ENCODE measurements around the gene LYPLA2.

LYPLA2 gene

DNA sequence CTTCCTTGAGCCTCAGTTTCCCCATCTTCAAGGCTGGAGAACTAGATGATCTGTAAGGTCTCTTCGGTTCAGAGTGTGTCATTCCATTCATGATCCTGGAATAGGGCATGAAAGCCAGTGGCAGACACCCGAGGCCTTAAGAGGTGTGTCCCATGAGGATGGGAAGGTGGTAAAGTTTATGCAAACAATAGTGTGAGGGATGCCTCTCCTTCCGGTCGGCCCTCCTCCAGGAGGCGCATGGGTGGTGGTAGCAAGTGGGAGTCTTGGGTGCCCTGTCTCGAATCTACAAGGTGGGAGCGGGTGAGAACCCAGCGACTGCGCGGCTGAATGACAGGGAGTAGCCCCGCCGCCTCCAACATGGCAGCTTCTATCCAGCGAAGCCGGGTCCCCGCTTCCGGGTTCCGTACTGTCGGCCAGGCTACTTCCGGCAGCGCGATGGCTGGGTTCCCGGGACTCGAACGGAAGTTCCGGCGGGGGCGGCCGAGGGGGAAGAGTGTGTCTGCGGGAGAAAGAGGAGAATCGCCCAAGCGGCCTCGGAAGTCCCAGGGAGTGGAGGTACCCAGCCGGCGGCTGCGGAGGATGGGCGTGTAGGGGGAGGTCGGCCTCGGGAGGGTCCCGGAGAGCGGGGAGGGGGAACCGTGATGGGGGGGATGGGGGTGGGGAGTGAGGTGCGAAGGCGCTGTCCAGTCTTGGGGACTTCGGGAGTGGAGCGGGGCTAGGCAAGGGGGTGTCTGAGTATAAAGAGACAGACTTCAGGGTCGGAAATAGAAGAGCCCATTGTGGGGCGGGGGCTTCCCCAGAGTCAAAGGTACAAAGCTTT is at the start of gene LYPLA2:
TSS of gene LYPLA2 (plus strand) at position 450 of the 820 bp plus-strand sequence. CDS start 1,538 bp downstream, outside the sequence.
- DNase-seq (ENCODE audit: low read depth): peak; percentile 79

DNA sequence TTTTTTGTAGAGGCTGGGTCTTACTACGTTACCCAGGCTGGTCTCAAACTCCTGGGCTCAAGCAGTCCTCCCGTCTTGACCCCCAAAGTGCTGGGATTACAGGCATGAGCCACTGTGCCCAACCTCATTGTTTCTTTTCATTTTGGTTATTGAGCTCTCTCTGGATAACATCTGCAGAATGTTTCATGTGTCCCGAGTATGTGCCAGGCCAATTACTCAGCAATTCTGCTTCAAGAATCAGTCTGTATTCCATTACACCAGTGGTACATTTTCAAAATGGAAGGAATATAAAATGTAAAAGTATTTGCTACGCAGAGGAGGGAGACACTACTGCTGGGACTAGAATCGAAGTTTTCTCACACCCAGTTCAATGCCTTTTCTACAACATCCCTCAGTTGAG is 49.3 kb upstream of the LYPLA2 start:
- no peak for DNase-seq (ENCODE audit: low read depth)

DNA sequence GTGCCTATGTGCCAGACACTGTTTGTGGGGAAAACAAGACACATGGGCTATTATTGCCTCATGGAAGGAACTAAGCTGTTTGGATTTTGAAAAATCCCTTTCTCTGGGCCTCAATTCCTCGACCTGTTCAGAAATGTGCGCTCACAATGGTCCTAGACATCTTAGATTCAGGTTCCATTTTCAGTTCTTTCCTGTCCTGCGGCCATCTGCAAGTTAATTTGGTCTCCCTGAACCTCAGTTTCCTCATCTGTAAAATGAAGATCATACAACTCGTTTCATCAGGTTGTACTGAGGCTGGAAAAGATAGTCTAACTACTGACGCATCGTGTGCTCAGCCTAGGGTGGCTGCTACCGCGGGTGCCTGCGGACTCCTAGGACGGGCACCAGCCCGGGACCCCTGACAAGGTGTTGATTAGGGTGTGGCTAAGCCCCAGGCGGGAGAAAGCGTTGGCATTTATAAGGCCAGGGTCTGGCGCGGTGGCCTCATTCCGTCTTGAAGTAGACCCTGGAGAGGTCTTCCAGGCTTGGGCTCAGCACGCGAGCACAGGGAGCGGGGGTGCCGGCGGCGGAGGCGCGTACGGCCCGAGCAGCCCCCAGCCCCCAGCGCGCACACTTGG is 48.2 kb upstream of the LYPLA2 start:
- DNase-seq (ENCODE audit: low read depth): no peak

DNA sequence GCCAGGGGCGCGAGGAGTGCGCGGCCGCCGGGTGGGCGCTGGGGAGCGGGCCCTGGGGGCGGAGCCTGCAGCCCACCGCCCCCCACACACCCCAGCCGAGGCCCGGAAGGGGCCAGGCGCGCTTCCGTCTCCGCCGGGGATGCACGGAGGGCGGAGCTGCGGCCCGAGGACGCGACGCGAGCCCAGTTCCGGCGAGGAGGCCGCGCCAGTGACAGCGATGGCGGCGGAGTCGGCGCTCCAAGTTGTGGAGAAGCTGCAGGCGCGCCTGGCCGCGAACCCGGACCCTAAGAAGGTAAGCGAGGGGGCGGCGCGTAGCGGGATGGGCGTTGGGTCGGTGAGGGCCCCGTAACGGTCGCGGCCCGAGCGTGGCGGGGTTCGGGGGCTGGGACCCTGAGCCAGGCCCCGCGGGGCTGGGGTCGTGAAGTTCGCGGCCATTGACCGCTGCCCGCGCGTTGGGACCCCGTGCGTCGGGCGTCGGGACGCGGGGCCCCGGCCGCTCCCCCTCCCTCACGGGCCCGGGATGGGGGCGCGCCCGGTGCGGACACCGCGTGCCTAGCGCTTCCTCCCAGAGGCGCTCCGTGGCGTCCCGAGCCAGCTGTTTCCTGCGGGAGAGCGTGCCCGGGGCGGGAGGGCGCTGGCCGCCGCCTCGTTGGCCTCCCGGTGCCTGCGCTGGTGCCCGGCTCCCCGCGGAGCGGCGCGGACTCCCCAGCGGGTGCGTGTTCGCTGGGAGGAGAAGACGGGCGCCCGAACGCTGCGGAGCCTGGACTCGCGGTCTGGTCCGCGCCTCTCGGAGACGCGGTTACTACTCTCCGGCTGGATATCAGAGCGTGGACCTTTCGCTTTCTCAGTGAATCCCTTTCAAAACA is 47.4 kb upstream of the LYPLA2 start, which contains the start of gene ELOA:
TSS of gene ELOA (plus strand) at position 185 of the 866 bp plus-strand sequence. CDS start at position 218, 33 bp downstream.
- peak; percentile 16 for DNase-seq (ENCODE audit: low read depth)

DNA sequence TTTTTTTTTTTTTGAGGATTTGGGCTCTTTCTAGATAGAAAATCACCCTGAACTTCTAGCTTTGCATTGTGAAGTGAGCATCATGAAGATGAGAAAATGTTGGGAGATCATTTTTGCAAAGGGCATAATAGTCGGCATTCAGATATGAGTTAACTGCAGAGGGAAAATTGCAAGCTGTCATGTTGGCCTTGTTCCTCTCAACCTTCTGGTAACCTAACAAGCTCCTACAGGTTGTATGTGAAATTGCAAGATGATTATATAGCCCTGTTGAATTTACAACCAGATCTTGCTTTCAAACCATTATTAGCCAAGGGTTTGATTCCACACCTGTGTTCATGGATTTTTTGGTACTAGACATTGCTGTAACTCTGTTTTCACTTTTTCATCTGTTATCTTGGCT is 45.4 kb upstream of the LYPLA2 start:
- DNase-seq (ENCODE audit: low read depth): no peak

DNA sequence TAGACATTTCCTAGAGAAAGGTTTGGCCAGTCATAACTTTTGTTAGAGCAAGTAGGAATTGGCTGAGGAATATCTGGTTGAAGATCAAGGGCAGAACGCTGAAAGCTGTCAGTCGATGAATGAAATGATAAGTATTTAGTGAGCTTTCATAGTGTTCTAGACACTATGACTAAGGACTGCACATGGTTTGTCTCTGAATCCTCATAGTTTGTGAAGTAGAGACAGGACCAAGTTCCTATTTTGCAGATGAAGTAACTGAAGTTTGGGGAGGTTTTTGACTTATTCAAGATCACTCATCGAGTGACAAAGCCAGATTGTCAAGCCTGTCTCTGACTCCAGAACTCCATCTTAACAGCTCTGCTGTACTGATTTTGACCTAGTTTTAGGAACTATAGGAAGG is 42.9 kb upstream of the LYPLA2 start:
- no peak for DNase-seq (ENCODE audit: low read depth)

DNA sequence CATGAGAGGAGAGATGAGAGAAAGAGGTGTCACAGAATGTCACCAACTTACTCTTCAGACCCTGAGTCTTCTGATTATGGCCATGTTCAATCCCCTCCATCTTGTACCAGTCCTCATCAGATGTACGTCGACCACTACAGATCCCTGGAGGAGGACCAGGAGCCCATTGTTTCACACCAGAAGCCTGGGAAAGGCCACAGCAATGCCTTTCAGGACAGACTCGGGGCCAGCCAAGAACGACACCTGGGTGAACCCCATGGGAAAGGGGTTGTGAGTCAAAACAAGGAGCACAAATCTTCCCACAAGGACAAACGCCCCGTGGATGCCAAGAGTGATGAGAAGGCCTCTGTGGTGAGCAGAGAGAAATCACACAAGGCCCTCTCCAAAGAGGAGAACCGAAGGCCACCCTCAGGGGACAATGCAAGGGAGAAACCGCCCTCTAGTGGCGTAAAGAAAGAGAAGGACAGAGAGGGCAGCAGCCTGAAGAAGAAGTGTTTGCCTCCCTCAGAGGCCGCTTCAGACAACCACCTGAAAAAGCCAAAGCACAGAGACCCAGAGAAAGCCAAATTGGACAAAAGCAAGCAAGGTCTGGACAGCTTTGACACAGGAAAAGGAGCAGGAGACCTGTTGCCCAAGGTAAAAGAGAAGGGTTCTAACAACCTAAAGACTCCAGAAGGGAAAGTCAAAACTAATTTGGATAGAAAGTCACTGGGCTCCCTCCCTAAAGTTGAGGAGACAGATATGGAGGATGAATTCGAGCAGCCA is 39.7 kb upstream of the LYPLA2 start:
- peak; percentile 20 for DNase-seq (ENCODE audit: low read depth)

DNA sequence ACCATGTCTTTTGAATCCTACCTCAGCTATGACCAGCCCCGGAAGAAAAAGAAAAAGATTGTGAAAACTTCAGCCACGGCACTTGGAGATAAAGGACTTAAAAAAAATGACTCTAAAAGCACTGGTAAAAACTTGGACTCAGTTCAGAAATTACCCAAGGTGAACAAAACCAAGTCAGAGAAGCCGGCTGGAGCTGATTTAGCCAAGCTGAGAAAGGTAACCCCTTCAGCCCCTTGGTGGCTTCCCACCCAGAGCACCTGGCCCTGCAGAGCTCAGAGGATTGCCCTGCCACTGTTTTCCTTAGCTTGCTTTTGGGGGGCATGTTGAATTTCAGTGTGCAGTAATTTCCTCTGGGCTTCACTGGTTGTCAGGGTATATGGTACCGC is 39.1 kb upstream of the LYPLA2 start:
- DNase-seq (ENCODE audit: low read depth): no peak

DNA sequence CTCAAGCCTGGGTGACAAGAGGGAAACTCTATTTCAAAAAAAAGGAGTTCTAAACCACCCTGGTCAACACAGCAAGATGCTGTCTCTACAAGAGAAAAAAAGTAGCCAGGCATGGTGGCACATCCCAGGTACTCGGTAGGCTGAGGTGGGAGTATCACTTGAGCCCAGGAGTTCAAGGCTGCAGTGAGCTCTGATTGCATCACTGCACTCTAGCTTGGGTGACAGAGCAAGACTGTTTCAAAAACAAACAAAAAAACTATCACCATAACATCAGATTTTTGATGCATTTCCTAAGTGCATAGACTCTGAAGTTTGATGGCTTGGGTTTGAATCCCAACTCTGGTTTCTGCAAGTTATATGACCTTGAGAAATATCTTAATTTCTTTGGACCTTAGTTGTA is 38.0 kb upstream of the LYPLA2 start:
- no peak for DNase-seq (ENCODE audit: low read depth)

DNA sequence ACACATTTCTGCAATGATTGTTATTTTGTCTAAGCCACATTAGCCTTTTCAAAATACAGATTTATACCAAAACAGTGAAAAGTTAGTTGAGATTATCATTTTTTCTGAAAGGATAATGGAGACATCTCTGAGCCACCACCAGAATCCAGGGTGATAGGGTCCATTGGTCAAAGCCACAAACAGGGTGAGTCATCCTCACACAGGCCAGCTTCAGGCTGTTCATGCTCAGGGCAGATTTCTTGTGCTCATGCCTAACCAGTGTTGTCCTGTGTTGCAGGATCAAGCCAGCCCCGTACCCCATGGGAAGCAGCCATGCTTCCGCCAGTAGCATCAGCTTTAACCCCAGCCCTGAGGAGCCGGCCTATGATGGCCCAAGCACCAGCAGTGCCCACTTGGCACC is 34.3 kb upstream of the LYPLA2 start:
- peak; percentile 32 for DNase-seq (ENCODE audit: low read depth)

DNA sequence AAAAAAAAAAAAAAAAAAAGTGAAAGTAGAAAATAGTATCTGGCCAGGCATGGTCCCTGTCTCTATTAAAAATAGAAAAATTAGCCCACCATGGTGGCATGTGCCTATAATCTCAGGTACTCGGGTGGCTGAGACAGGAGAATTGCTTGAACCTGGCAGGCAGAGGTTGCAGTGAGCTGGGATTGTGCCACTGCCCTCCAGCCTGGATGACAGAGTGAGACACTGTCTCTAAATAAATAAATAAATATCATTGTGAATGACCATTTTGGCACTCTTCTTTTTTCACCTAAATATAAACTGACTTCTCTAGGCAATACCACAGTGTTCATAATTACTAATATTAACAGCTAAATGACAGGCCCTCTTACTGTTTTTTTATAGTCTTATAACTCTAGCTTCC is 33.1 kb upstream of the LYPLA2 start:
- no peak for DNase-seq (ENCODE audit: low read depth)

DNA sequence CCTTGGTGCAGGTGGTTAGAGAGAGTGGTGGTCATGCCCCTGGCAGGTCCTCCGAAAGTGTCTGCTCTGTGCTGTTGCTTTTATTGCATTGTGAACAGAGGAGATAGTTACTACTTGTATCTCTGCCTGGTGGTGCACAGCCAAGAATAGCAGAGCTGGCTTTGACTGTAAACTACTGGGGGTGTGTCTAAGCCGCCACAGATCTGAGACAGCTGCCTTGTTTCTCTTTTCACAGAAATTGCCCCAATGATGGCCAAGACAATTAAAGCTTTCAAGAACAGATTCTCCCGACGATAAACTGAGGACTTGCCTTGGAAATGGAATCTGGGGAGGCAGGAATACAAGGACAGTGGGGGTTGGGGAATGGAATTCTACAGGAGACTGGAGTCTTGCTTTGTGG is 31.7 kb upstream of the LYPLA2 start:
- DNase-seq (ENCODE audit: low read depth): no peak

DNA sequence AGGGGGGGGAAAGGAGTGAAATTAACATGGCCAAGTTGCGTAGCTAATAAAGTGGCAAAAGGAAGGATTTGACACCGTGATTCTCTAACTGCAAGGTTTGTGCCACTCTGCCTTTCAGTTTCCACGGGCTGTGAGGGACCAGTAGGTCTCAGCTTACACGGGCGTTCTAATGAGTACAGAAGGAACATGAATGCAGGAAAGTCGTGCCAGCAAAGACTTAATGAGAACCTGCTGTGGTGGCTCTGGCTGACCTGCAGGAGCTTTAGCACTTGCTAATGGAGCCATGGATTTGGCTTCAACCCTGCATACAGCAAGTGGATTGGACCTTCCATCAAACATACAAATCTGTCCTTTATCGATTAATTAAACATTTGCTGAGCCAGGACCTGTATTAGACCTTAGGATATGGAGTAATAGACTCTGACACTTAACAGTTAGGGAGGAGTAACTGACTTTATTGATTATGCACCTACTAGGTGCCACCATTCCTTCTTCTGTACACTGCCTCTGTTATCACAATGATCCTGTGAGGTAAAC is 27.8 kb upstream of the LYPLA2 start:
- DNase-seq (ENCODE audit: low read depth): peak; percentile 12

DNA sequence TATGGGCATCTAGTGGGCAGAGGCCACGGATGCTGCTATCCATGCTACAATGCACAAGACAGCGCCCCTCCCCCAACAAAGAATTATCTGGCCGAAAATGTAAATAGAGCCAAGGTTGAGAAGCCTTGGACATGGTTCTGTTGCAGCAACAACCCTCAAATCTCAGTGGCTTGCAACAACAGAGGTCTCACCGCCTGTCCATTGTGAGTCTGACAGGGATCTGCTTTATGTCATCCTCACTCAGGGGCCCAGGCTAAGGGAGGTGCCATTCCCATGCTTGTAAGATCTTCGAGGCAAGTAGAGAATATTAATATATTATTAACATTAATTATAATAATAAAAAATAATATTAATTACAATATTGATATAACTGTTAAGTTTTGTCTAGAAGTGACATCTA is 22.2 kb upstream of the LYPLA2 start:
- DNase-seq (ENCODE audit: low read depth): no peak

DNA sequence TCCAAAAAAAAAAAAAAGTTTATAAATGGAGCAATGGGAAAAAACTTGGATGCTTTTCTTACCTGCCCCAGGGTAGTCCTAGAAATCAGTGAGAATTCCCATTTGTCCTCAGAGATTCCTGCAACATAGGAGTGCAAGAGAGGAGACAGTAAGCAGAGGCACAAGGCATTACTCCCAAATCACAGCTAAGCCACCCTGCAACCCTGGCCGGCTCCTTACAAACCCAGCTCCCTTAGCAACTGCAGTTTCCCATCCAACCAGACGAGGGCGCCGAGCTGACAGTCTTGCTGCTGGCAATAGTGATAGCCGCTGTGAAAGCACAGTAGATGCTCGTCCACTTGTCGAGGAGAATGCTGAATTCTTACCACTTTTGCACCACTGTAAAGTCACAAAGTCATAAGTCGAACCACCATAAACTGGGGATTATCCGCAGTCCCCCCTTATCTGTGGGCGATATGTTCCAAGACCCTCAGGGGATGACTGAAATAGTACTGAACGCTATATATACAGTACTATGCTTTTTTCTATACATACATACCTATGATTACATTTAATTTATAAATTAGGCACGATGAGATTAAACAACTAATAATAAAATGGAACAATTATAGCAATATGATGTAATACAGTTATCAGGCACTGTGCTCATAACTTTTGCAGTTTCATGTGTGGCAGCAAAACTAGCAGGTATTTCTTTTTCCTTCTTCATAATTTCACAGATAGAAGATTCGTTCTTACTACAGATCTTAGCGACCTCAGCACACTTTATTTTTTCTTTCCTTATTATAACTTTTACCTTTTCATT is 18.7 kb upstream of the LYPLA2 start:
- no peak for DNase-seq (ENCODE audit: low read depth)

DNA sequence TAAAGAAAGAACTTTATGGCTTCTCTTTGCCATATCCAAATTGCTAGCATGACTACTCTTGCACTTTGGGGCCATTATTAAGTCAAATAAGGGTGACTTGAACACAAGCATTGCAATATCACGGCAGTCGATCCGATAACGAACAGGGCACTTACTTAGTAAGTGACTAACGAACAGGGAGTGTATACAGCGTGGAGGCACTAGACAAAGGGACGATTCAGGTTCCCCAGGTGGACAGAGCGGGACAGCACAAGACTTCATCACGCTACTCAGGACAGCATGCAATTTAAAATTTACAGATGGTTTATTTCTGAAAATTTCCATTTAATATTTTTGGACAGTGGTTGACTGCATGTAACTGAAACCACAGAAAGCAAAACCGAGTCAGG is 18.1 kb upstream of the LYPLA2 start:
- DNase-seq (ENCODE audit: low read depth): no peak

DNA sequence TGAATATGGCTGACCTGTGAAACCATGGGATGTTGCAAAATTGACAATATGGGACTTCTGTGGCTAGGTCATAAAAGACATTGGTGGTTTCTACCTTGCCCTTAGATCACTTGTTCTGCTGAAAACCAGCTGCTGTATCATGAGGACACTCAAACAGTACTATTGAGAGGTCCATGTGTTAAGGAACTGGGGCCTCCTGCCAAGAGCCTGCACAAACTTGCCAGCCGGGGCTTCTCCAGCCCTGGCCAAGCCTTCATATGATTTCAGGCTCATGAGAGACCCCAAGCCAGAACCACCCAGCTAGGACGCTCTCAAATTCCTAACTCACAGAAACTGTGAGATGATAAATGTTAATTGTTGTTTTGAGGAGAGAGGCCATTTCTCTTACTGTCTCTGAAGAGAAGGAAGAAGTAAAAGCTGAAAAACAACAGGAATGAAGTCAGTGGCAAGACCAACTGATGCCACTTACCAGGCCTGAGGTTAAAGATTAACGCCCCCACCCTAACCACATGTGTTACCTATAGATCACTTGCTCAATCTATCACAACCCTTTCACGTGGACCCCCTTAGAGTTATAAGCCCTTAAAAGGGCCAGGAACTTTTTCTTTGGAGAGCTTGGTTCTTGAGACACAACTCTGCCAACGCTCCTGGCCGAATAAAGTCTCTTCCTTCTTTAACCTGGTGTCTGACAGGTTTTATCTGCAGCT is 16.6 kb upstream of the LYPLA2 start:
- no peak for DNase-seq (ENCODE audit: low read depth)

DNA sequence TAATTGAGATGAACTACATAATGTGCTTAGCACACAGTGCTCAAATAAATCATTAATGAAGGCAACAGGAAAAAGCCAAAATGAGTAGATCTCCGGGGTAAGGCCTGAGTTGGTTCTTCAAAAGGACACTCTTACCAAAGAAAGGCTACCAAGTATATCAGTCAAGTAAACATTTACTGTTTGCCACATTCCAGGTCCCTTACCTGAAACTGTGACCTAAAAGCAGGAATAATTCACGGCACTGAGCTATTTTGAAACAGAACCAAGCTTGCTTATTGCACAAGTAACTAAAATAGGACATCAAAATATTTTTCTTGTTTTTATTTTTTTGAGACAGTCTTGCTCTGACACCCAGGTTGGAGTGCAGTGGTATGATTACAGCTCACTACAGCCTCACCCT is 14.7 kb upstream of the LYPLA2 start:
- DNase-seq (ENCODE audit: low read depth): no peak

DNA sequence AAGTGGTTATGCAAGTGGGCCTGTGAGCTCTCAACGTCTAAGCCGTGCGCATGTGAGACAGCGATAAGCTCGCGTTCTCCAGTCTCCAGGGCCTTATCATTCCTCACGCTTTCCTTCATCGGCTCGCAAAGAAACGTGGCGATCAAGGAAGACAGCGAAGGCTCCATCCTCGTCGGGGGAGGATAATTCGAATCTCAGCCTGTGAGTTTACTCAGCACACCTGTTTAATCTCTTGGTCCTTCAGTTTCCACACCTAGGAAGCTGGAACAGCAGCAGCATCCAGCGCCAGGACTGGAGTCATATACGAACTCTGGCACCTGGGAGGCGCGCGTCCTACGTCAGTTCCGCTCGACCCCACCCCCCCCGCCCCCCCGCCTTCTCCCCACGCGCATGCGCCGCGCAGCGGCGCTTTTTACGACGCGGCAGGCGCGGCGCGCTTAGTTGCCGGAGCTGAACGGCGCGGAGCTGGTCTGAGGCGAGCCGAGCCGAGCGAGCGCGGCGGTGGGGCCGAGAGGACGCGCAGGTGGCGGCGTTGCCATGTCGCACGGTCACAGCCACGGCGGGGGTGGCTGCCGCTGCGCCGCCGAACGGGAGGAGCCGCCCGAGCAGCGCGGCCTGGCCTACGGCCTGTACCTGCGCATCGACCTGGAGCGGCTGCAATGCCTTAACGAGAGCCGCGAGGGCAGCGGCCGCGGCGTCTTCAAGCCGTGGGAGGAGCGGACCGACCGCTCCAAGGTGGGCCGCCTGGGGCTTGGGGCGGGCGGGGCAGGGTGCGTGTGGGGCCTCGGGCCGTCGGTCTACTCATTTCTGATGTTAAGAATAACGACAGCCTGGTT is 12.7 kb upstream of the LYPLA2 start, which contains the start of gene PITHD1:
TSS of gene PITHD1 (plus strand) at position 440 of the 836 bp plus-strand sequence. CDS start at position 538, 98 bp downstream.
- peak; percentile 58 for DNase-seq (ENCODE audit: low read depth)
